Adrenal gland (tissue), 12 donors: Measurements from ENCODE around the gene NAV2. TPM values are rescaled to one million over a fixed set of nuclear protein-coding genes. Genes with fewer than 3 reads are reported as not detected.

Experiments
- DNase-seq, 7 donors: peaks; one replicate each; pipeline ENCODE4 v3.0.0-alpha.2; 2019 to 2020
- H3K27ac ChIP-seq, 5 donors: fragments of 200-600 bp; sonication (generic) in 4 of 5; 1 replicate in 3 of 5; 2 replicates in 2 of 5; pipeline versions ENCODE4 v1.5.1 to v1.8.0; 2016 to 2020; ENCODE audit warnings: mild to moderate bottlenecking in 1 of 5
- H3K27me3 ChIP-seq: fragments of 200-600 bp; 2 replicates; pipeline ENCODE4 v1.8.0; 2021
- H3K36me3 ChIP-seq, 2 donors: fragments of 200-600 bp; replicated peaks in 1 of 2; 1 replicate in 1 of 2; 2 replicates in 1 of 2; pipeline versions ENCODE4 v1.5.1 to v1.8.0; 2018 to 2022
- H3K4me1 ChIP-seq, 2 donors: fragments of 200-600 bp; replicated peaks in 1 of 2; 1 replicate in 1 of 2; 2 replicates in 1 of 2; pipeline versions ENCODE4 v1.5.1 to v1.8.0; 2018 to 2021
- H3K4me3 ChIP-seq, 4 donors: fragments of 200-600 bp; sonication (generic) in 3 of 4; one replicate each; pipeline ENCODE4 v1.5.1; 2016 to 2018
- H3K9me3 ChIP-seq, 3 donors: fragments of 200-600 bp; sonication (generic) in 1 of 3; replicated peaks in 1 of 3; 1 replicate in 2 of 3; 2 replicates in 1 of 3; pipeline versions ENCODE4 v1.5.1 to v1.8.0; 2016 to 2021
- CTCF ChIP-seq, 6 experiments: fragments of 450-650 bp in 4 of 6; fragments of 200-600 bp in 2 of 6; sonication (generic) in 1 of 6; IDR thresholded peaks; 1 replicate in 5 of 6; 2 replicates in 1 of 6; pipeline versions ENCODE4 v1.5.1 to v1.8.0; 2016 to 2021; ENCODE audit warnings: antibody characterized with exemption in 6 of 6, mild to moderate bottlenecking in 2 of 6, moderate library complexity in 1 of 6
- POLR2A ChIP-seq, 2 donors: fragments of 450-650 bp; IDR thresholded peaks; one replicate each; pipeline ENCODE4 v1.6.1; 2017; ENCODE audit warnings: antibody characterized with exemption in 2 of 2, mild to moderate bottlenecking in 2 of 2, moderate library complexity in 1 of 2
- WGBS, 4 donors: extraction: QIAGEN DNeasy Blood & Tissue Kit in 2 of 4; methylation state at CpG; one replicate each; pipeline versions ENCODE4 v1.1.5 to v1.1.7; 2013 to 2017; 5-methylcytosine and 5-hydroxymethylcytosine counted together
- intact Hi-C, 2 donors: fragments of 100-400 bp; cut with DNase I; formaldehyde crosslinking; loops; one replicate each; pipeline versions ENCODE4 v1.14.1 to v1.15.0; 2022 to 2023
- polyA plus RNA-seq, 3 donors: library from polyadenylated mRNA; stranded (reverse); fragments of 200-250 nt in 2 of 3; fragments of 350-450 nt in 1 of 3; fragmentation: Illumina TruSeq in 1 of 3; extraction: RNeasy Lipid Tissue Mini Kit (QIAGEN cat#74804) in 1 of 3; gene quantifications; one replicate each; pipeline ENCODE4 v1.2.3, GENCODE V29; 2013 to 2014
- total RNA-seq, 9 donors: library from RNA; depleted of rRNA in 4 of 9; stranded (reverse); fragments of >200 nt in 4 of 9; fragments of 120-200 nt in 1 of 9; fragmentation: NEBNext Ultra II Directional in 1 of 9; extraction: Animal tissue kit (Norgen Biotek cat#: 25700) in 1 of 9; gene quantifications; one replicate each; pipeline versions ENCODE4 v1.1.0 to v1.2.4, GENCODE V29; 2013 to 2023
- donor health status: healthy with polysubstance abuse.
- donor health status: Bipolar disorder and iron deficiency.
- donor health status: DM: yes; HTN: yes; CAD: no.
- donor health status: DM: no; HTN: no; CAD: no.
- donor health status: DM: no; HTN: no; CAD: no.
- donor health status: DM: yes; HTN: yes; CAD: no.

The NAV2 gene
- total and polyA plus RNA-seq, 12 donors, result 1.6 to 9.2 (median 5.5) TPM

GRCh38 chr11:19868871-19869270, 156.2 kb downstream of the NAV2 start:
- WGBS, 4 donors, result 85 to 95% (median 89%) methylated on average over 2 of the region's 2 CpGs
- Histone ChIP-seq H3K27me3 (no peaks in the 10 kb centered on the region), H3K9me3 (no peaks in the 10 kb centered on the region), H3K36me3 (no peaks in the 10 kb centered on the region), H3K4me1 (no peaks in the 10 kb centered on the region), H3K27ac (no peak overlapping the region), H3K4me3 (no peak overlapping the region)
- no peak for TF ChIP-seq POLR2A (IDR thresholded peaks at IDR 0.05)
- TF ChIP-seq CTCF (IDR thresholded peaks at IDR 0.05), result no peak
- no peak for DNase-seq
- intact Hi-C loops, result no loop called here

- WGBS, 4 donors, result 88 to 97% (median 96%) methylated on average over 2 of the region's 2 CpGs
- DNase-seq, result no peak
- no peaks in the 10 kb centered on the region for H3K27me3 ChIP-seq
- no peaks in the 10 kb centered on the region for H3K9me3 ChIP-seq
- intact Hi-C loops, result no loop called here
- no peak overlapping the region for H3K27ac ChIP-seq
- H3K4me1 ChIP-seq, result no peaks in the 10 kb centered on the region
- H3K4me3 ChIP-seq, result no peak overlapping the region
- TF ChIP-seq POLR2A (IDR thresholded peaks at IDR 0.05), result no peak
- TF ChIP-seq CTCF (IDR thresholded peaks at IDR 0.05), result no peak
- no peaks in the 10 kb centered on the region for H3K36me3 ChIP-seq
Observed at GRCh38 chr11:19869466-19869865, 156.8 kb downstream of the NAV2 start.

GRCh38 chr11:19869946-19870589, 157.4 kb downstream of the NAV2 start:
- Histone ChIP-seq H3K27ac (no peak overlapping the region), H3K4me1 (no peaks in the 10 kb centered on the region), H3K27me3 (no peaks in the 10 kb centered on the region), H3K36me3 (no peaks in the 10 kb centered on the region), H3K9me3 (no peaks in the 10 kb centered on the region), H3K4me3 (no peak overlapping the region)
- TF ChIP-seq CTCF (IDR thresholded peaks at IDR 0.05) (no peak), POLR2A (IDR thresholded peaks at IDR 0.05) (no peak)
- WGBS, 4 donors, result 86 to 90% (median 89%) methylated on average over 8 to 9 of the region's 9 CpGs
- no peak for DNase-seq
- intact Hi-C loops, result no loop called here

- no peaks in the 10 kb centered on the region for H3K9me3 ChIP-seq
- H3K36me3 ChIP-seq, result no peaks in the 10 kb centered on the region
- intact Hi-C loops, result no loop called here
- H3K4me3 ChIP-seq, result no peak overlapping the region
- 77 to 85% (median 81%) methylated on average over 7 to 8 of the region's 8 CpGs for WGBS, 4 donors
- TF ChIP-seq CTCF (IDR thresholded peaks at IDR 0.05) (no peak), POLR2A (IDR thresholded peaks at IDR 0.05) (no peak)
- H3K4me1 ChIP-seq, result no peaks in the 10 kb centered on the region
- no peak overlapping the region for H3K27ac ChIP-seq
- no peak for DNase-seq
- H3K27me3 ChIP-seq, result no peaks in the 10 kb centered on the region
Observed at GRCh38 chr11:19871531-19871930, 158.9 kb downstream of the NAV2 start.
